Neural progenitor cell (in vitro differentiated cells): Measurements from ENCODE around the gene NR3C2. TPM values are rescaled to one million over a fixed set of nuclear protein-coding genes. Genes with fewer than 3 reads are reported as not detected.

Source experiments
- DNase-seq: peaks from one replicate; pipeline ENCODE4 v3.0.0-alpha.2; 2016; ENCODE audit warnings: low spot score
- H2AFZ ChIP-seq: fragments of 200-600 bp; sonication (generic); replicated peaks from 2 replicates; pipeline ENCODE4 v1.6.1; 2016; ENCODE audit warnings: antibody characterized with exemption
- H3F3A ChIP-seq: fragments of 200-600 bp; sonication (generic); 2 replicates; pipeline ENCODE4 v1.6.1; 2016; ENCODE audit warnings: antibody characterized with exemption, low read depth
- H3K27ac ChIP-seq: fragments of 200-600 bp; sonication (generic); 2 replicates; pipeline ENCODE4 v1.5.1; 2016; ENCODE audit warnings: mild to moderate bottlenecking
- H3K27me3 ChIP-seq: fragments of 200-600 bp; sonication (generic); 2 replicates; pipeline ENCODE4 v1.6.1; 2016; ENCODE audit warnings: mild to moderate bottlenecking, moderate library complexity
- H3K36me3 ChIP-seq: fragments of 200-600 bp; sonication (generic); 2 replicates; pipeline ENCODE4 v1.5.1; 2016
- H3K4me1 ChIP-seq: fragments of 200-600 bp; sonication (generic); 2 replicates; pipeline ENCODE4 v1.6.1; 2016; ENCODE audit warnings: mixed run types
- H3K4me2 ChIP-seq: fragments of 200-600 bp; sonication (generic); 2 replicates; pipeline ENCODE4 v1.6.1; 2016
- H3K4me3 ChIP-seq: fragments of 200-600 bp; sonication (generic); 2 replicates; pipeline ENCODE4 v1.5.1; 2016
- H3K79me2 ChIP-seq: fragments of 200-600 bp; sonication (generic); 2 replicates; pipeline ENCODE4 v1.6.1; 2016; ENCODE audit warnings: low read depth
- H3K9ac ChIP-seq: fragments of 200-600 bp; sonication (generic); 2 replicates; pipeline ENCODE4 v1.6.1; 2016
- H3K9me3 ChIP-seq: fragments of 200-600 bp; sonication (generic); 2 replicates; pipeline ENCODE4 v1.5.1; 2016; ENCODE audit warnings: low read depth
- H4K20me1 ChIP-seq: fragments of 200-600 bp; sonication (generic); 2 replicates; pipeline ENCODE4 v1.6.1; 2016; ENCODE audit warnings: low read depth
- H3K27ac Mint-ChIP-seq: 3 replicates; pipeline ENCODE4 v1.8.0; 2021; ENCODE audit warnings: mixed read lengths
- H3K27me3 Mint-ChIP-seq: 2 replicates; pipeline ENCODE4 v1.8.0; 2022; ENCODE audit warnings: low read depth, mild to moderate bottlenecking, inconsistent platforms, moderate library complexity, mixed read lengths; ENCODE audit not compliant: insufficient read depth
- H3K36me3 Mint-ChIP-seq: 3 replicates; pipeline ENCODE4 v1.8.0; 2021; ENCODE audit warnings: mixed read lengths
- H3K4me1 Mint-ChIP-seq: 3 replicates; pipeline ENCODE4 v1.8.0; 2021; ENCODE audit warnings: mixed read lengths
- H3K4me3 Mint-ChIP-seq: 3 replicates; pipeline ENCODE4 v1.8.0; 2021; ENCODE audit warnings: mild to moderate bottlenecking, moderate library complexity, mixed read lengths
- H3K9me3 Mint-ChIP-seq: 3 replicates; pipeline ENCODE4 v1.8.0; 2020; ENCODE audit warnings: mixed read lengths
- EZH2 ChIP-seq: fragments of 200-600 bp; sonication (generic); IDR thresholded peaks from 2 replicates; pipeline ENCODE4 v1.6.1; 2017; ENCODE audit warnings: antibody characterized with exemption, mild to moderate bottlenecking, moderate library complexity
- EZH2phosphoT487 ChIP-seq: fragments of 200-600 bp; sonication (generic); IDR thresholded peaks from 2 replicates; pipeline ENCODE4 v1.6.1; 2017; ENCODE audit warnings: antibody characterized with exemption
- total RNA-seq: library from RNA; depleted of rRNA; stranded (reverse); fragments of >200 nt; gene quantifications from 2 replicates; pipeline ENCODE4 v1.2.3, GENCODE V29; 2015; ENCODE audit warnings: low replicate concordance
- TF ChIP-seq, protein P1 (sequence below): fragments of 200-600 bp; sonication (generic); IDR thresholded peaks from 2 replicates; pipeline ENCODE4 v1.5.1; 2017; ENCODE audit warnings: antibody characterized with exemption, mild to moderate bottlenecking

The NR3C2 gene
- total RNA-seq, 1 donor from 2014 or later = 0.73 TPM

DNA sequence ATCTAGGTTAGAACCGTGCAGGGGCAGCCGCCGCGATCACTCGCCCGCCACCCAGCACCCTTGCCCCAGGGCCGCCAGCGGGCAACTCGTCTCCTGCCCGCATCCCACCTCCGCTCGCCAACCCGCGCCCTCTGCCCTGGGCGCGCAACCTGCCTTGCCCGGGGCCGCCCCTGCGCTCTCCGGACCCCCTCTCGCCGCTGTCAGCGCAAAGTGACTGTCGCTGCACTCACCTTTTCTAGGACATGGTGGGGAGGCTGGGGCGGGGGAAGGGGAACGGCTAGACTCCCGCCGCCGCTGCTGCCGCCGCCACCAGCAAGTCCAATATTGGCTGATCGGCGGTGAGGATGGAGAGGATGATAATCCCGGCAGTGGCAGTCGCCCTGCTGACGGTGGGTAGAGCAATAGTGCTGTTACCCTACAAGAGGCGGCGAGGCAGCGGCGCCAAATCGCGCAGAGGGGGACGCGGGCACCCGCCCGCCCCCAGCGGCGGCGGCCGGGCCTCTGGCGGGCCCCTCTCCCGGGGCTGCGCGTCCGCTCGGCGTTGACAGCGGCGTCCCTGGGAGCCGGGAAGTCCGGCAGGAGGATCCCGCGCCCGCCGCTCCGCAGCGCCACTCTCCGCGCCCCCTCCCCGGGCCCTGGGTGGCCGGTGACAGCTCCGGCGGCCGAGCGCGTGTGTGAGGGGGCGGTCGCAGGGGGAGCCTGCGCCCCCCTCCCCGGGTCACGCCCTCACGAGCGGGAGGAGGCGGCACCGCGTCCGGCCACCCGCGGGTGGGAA, 2.3 kb upstream of the NR3C2 start:
- Histone ChIP-seq H3K27ac (no peak overlapping the region), H3F3A (peaks cover 15% of the 10 kb centered on the region), H3K79me2 (no peaks in the 10 kb centered on the region), H3K36me3 (no peaks in the 10 kb centered on the region), H3K9ac (no peak overlapping the region), H3K4me2 (peak overlapping the region; percentile 99), H3K9me3 (no peaks in the 10 kb centered on the region), H3K4me3 (peak overlapping the region; percentile 77), H2AFZ (peak overlapping the region; percentile 71), H4K20me1 (peaks cover 9% of the 10 kb centered on the region), H3K27me3 (peaks cover 89% of the 10 kb centered on the region), H3K4me1 (peaks cover 18% of the 10 kb centered on the region)
- TF ChIP-seq, protein P1, sequence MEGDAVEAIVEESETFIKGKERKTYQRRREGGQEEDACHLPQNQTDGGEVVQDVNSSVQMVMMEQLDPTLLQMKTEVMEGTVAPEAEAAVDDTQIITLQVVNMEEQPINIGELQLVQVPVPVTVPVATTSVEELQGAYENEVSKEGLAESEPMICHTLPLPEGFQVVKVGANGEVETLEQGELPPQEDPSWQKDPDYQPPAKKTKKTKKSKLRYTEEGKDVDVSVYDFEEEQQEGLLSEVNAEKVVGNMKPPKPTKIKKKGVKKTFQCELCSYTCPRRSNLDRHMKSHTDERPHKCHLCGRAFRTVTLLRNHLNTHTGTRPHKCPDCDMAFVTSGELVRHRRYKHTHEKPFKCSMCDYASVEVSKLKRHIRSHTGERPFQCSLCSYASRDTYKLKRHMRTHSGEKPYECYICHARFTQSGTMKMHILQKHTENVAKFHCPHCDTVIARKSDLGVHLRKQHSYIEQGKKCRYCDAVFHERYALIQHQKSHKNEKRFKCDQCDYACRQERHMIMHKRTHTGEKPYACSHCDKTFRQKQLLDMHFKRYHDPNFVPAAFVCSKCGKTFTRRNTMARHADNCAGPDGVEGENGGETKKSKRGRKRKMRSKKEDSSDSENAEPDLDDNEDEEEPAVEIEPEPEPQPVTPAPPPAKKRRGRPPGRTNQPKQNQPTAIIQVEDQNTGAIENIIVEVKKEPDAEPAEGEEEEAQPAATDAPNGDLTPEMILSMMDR = peak; percentile 14
- TF ChIP-seq EZH2 (peak; percentile 39), EZH2phosphoT487 (peak; percentile 56)
- Mint-ChIP-seq H3K4me3 (peak overlapping the region; percentile 96), H3K27me3 (peaks cover 45% of the 10 kb centered on the region), H3K9me3 (no peaks in the 10 kb centered on the region), H3K36me3 (no peaks in the 10 kb centered on the region), H3K27ac (no peak overlapping the region), H3K4me1 (peaks cover 4% of the 10 kb centered on the region)
- peak; percentile 70 for DNase-seq

GRCh38 chr4:148443512-148444295, 1.5 kb upstream of the NR3C2 start:
- H3K9me3 ChIP-seq = no peaks in the 10 kb centered on the region
- H3K4me3 Mint-ChIP-seq = peak overlapping the region; percentile 96
- TF ChIP-seq EZH2phosphoT487 (peak; percentile 98), EZH2 (peak; percentile 92)
- TF ChIP-seq, protein P1 = no peak
- peaks cover 15% of the 10 kb centered on the region for H3F3A ChIP-seq
- H3K4me2 ChIP-seq = peak overlapping the region; percentile 99
- no peak overlapping the region for H3K27ac ChIP-seq
- no peak overlapping the region for H3K9ac ChIP-seq
- H4K20me1 ChIP-seq = peaks cover 9% of the 10 kb centered on the region
- H3K4me1 ChIP-seq = peaks cover 18% of the 10 kb centered on the region
- H3K27me3 Mint-ChIP-seq = peaks cover 50% of the 10 kb centered on the region
- H3K4me3 ChIP-seq = peak overlapping the region; percentile 77
- H3K36me3 Mint-ChIP-seq = no peaks in the 10 kb centered on the region
- no peaks in the 10 kb centered on the region for H3K79me2 ChIP-seq
- H2AFZ ChIP-seq = peak overlapping the region; percentile 71
- no peak overlapping the region for H3K27ac Mint-ChIP-seq
- peak; percentile 56 for DNase-seq
- no peaks in the 10 kb centered on the region for H3K9me3 Mint-ChIP-seq
- H3K4me1 Mint-ChIP-seq = peaks cover 4% of the 10 kb centered on the region
- peaks cover 94% of the 10 kb centered on the region for H3K27me3 ChIP-seq
- no peaks in the 10 kb centered on the region for H3K36me3 ChIP-seq

- Mint-ChIP-seq H3K4me3 (peak overlapping the region; percentile 96), H3K9me3 (no peaks in the 10 kb centered on the region), H3K4me1 (peaks cover 4% of the 10 kb centered on the region), H3K36me3 (no peaks in the 10 kb centered on the region), H3K27me3 (peaks cover 50% of the 10 kb centered on the region), H3K27ac (no peak overlapping the region)
- H3K9ac ChIP-seq = no peak overlapping the region
- peaks cover 88% of the 10 kb centered on the region for H3K27me3 ChIP-seq
- peaks cover 9% of the 10 kb centered on the region for H4K20me1 ChIP-seq
- no peak for TF ChIP-seq EZH2phosphoT487
- TF ChIP-seq, protein P1 = no peak
- TF ChIP-seq EZH2 = no peak
- no peak for DNase-seq
- H3K4me1 ChIP-seq = peaks cover 18% of the 10 kb centered on the region
- H3K36me3 ChIP-seq = no peaks in the 10 kb centered on the region
- H3F3A ChIP-seq = peaks cover 15% of the 10 kb centered on the region
- H2AFZ ChIP-seq = peak overlapping the region; percentile 99
- no peaks in the 10 kb centered on the region for H3K9me3 ChIP-seq
- no peaks in the 10 kb centered on the region for H3K79me2 ChIP-seq
- peak overlapping the region; percentile 77 for H3K4me3 ChIP-seq
- H3K4me2 ChIP-seq = peak overlapping the region; percentile 99
- H3K27ac ChIP-seq = no peak overlapping the region
These were observed 758 bp upstream of the NR3C2 start for GRCh38 chr4:148442832-148443511.
